ENCODE results near the gene FLT3LG.

The FLT3LG gene

GRCh38 chr19:49473868-49474541, at the start of gene FLT3LG:
Gene FLT3LG (plus strand): TSS chr19:49474215. CDS start chr19:49474640, 425 bp downstream.
- Mint-ChIP-seq H3K4me3 (peak within 1 kb of the TSS; percentile 99), H3K36me3 (ENCODE audit: low read depth) (peaks cover 34% of the 10 kb centered on the region), H3K27me3 (ENCODE audit: low read depth) (no peaks in the 10 kb centered on the region), H3K4me1 (ENCODE audit: low read depth) (peaks cover 41% of the 10 kb centered on the region), H3K9me3 (no peaks in the 10 kb centered on the region), H3K27ac (peak within 1 kb of the TSS; percentile 91)
- peak; percentile 90 for DNase-seq (ENCODE audit: low spot score)

- Mint-ChIP-seq H3K27ac (no peak within 1 kb of the TSS), H3K4me3 (no peak within 1 kb of the TSS), H3K27me3 (ENCODE audit: low read depth) (peaks cover 91% of the 10 kb centered on the region), H3K36me3 (ENCODE audit: low read depth) (peaks cover 3% of the 10 kb centered on the region), H3K9me3 (no peaks in the 10 kb centered on the region), H3K4me1 (ENCODE audit: low read depth) (peaks cover 43% of the 10 kb centered on the region)
- DNase-seq (ENCODE audit: low spot score) = no peak
Measured at GRCh38 chr19:49425178-49425577, 48.8 kb upstream of the FLT3LG start, which contains the start of gene GFY. Gene GFY (plus strand): TSS chr19:49425388. CDS start chr19:49426431, 1,043 bp downstream.

- peaks cover 3% of the 10 kb centered on the region for H3K36me3 Mint-ChIP-seq (ENCODE audit: low read depth)
Measured at GRCh38 chr19:49425922-49426592, 48.0 kb upstream of the FLT3LG start.

GRCh38 chr19:49427339-49427738, 46.7 kb upstream of the FLT3LG start:
- peaks cover 86% of the 10 kb centered on the region for H3K27me3 Mint-ChIP-seq (ENCODE audit: low read depth)
- peaks cover 43% of the 10 kb centered on the region for H3K4me1 Mint-ChIP-seq (ENCODE audit: low read depth)
- no peak overlapping the region for H3K4me3 Mint-ChIP-seq
- no peak overlapping the region for H3K27ac Mint-ChIP-seq
- H3K36me3 Mint-ChIP-seq (ENCODE audit: low read depth) = no peaks in the 10 kb centered on the region
- no peak for DNase-seq (ENCODE audit: low spot score)
- no peaks in the 10 kb centered on the region for H3K9me3 Mint-ChIP-seq

More at GRCh38 chr19:49425922-49426592, 48.0 kb upstream of the FLT3LG start:
- H3K4me3 Mint-ChIP-seq = no peak overlapping the region
- no peak overlapping the region for H3K27ac Mint-ChIP-seq
- peaks cover 46% of the 10 kb centered on the region for H3K4me1 Mint-ChIP-seq (ENCODE audit: low read depth)
- DNase-seq (ENCODE audit: low spot score) = no peak
- peaks cover 88% of the 10 kb centered on the region for H3K27me3 Mint-ChIP-seq (ENCODE audit: low read depth)
- no peaks in the 10 kb centered on the region for H3K9me3 Mint-ChIP-seq

GRCh38 chr19:49427855-49428546, 46.0 kb upstream of the FLT3LG start:
- Mint-ChIP-seq H3K4me3 (peak overlapping the region; percentile 53), H3K27me3 (ENCODE audit: low read depth) (peaks cover 85% of the 10 kb centered on the region), H3K27ac (no peak overlapping the region), H3K36me3 (ENCODE audit: low read depth) (no peaks in the 10 kb centered on the region), H3K9me3 (no peaks in the 10 kb centered on the region), H3K4me1 (ENCODE audit: low read depth) (peaks cover 41% of the 10 kb centered on the region)
- DNase-seq (ENCODE audit: low spot score) = peak; percentile 25

- Mint-ChIP-seq H3K4me3 (peak overlapping the region; percentile 53), H3K9me3 (no peaks in the 10 kb centered on the region), H3K36me3 (ENCODE audit: low read depth) (no peaks in the 10 kb centered on the region), H3K27me3 (ENCODE audit: low read depth) (peaks cover 87% of the 10 kb centered on the region), H3K27ac (no peak overlapping the region), H3K4me1 (ENCODE audit: low read depth) (peaks cover 36% of the 10 kb centered on the region)
- no peak for DNase-seq (ENCODE audit: low spot score)
Measured at GRCh38 chr19:49428547-49429451, 45.2 kb upstream of the FLT3LG start.

- Mint-ChIP-seq H3K4me1 (ENCODE audit: low read depth) (peaks cover 27% of the 10 kb centered on the region), H3K27ac (no peak overlapping the region), H3K36me3 (ENCODE audit: low read depth) (no peaks in the 10 kb centered on the region)
Measured at GRCh38 chr19:49430172-49430677, 43.8 kb upstream of the FLT3LG start.

GRCh38 chr19:49430678-49431329, 43.2 kb upstream of the FLT3LG start:
- peaks cover 85% of the 10 kb centered on the region for H3K27me3 Mint-ChIP-seq (ENCODE audit: low read depth)
- no peaks in the 10 kb centered on the region for H3K36me3 Mint-ChIP-seq (ENCODE audit: low read depth)
- H3K4me3 Mint-ChIP-seq = no peak overlapping the region
- peaks cover 33% of the 10 kb centered on the region for H3K4me1 Mint-ChIP-seq (ENCODE audit: low read depth)
- H3K9me3 Mint-ChIP-seq = no peaks in the 10 kb centered on the region
- H3K27ac Mint-ChIP-seq = no peak overlapping the region
- no peak for DNase-seq (ENCODE audit: low spot score)

More at GRCh38 chr19:49430172-49430677, 43.8 kb upstream of the FLT3LG start:
- H3K27me3 Mint-ChIP-seq (ENCODE audit: low read depth) = peaks cover 85% of the 10 kb centered on the region
- no peak for DNase-seq (ENCODE audit: low spot score)
- no peak overlapping the region for H3K4me3 Mint-ChIP-seq
- H3K9me3 Mint-ChIP-seq = no peaks in the 10 kb centered on the region

- peaks cover 85% of the 10 kb centered on the region for H3K27me3 Mint-ChIP-seq (ENCODE audit: low read depth)
- peaks cover 36% of the 10 kb centered on the region for H3K4me1 Mint-ChIP-seq (ENCODE audit: low read depth)
- no peaks in the 10 kb centered on the region for H3K36me3 Mint-ChIP-seq (ENCODE audit: low read depth)
- H3K9me3 Mint-ChIP-seq = no peaks in the 10 kb centered on the region
- DNase-seq (ENCODE audit: low spot score) = no peak
- no peak overlapping the region for H3K4me3 Mint-ChIP-seq
- no peak overlapping the region for H3K27ac Mint-ChIP-seq
Measured at GRCh38 chr19:49431330-49431749, 42.7 kb upstream of the FLT3LG start.

- DNase-seq (ENCODE audit: low spot score) = no peak
- peak overlapping the region; percentile 42 for H3K4me3 Mint-ChIP-seq
- no peak overlapping the region for H3K27ac Mint-ChIP-seq
- H3K9me3 Mint-ChIP-seq = no peaks in the 10 kb centered on the region
- H3K4me1 Mint-ChIP-seq (ENCODE audit: low read depth) = peaks cover 31% of the 10 kb centered on the region
- H3K27me3 Mint-ChIP-seq (ENCODE audit: low read depth) = peaks cover 85% of the 10 kb centered on the region
- no peaks in the 10 kb centered on the region for H3K36me3 Mint-ChIP-seq (ENCODE audit: low read depth)
Measured at GRCh38 chr19:49432141-49433073, 41.6 kb upstream of the FLT3LG start.

GRCh38 chr19:49433240-49433901, 40.6 kb upstream of the FLT3LG start:
- peaks cover 87% of the 10 kb centered on the region for H3K27me3 Mint-ChIP-seq (ENCODE audit: low read depth)

More at GRCh38 chr19:49433240-49433901, 40.6 kb upstream of the FLT3LG start:
- no peak for DNase-seq (ENCODE audit: low spot score)
- Mint-ChIP-seq H3K27ac (no peak overlapping the region), H3K36me3 (ENCODE audit: low read depth) (no peaks in the 10 kb centered on the region), H3K4me3 (no peak overlapping the region), H3K9me3 (no peaks in the 10 kb centered on the region), H3K4me1 (ENCODE audit: low read depth) (peaks cover 26% of the 10 kb centered on the region)

Measured in T-helper 2 cell treated with Interferon-gamma antibody and Interleukin-4, amounts not matched to agents 5 μg/mL and 100 μg/mL, for 36 hours (primary cell).